Stimulated activated CD4-positive, alpha-beta T cell treated with anti-CD3 and anti-CD28 coated beads, Interleukin-15, amount 100 ng/mL, for 1 hour (primary cell): ENCODE measurements around the gene DPEP1.

Experiments used
- DNase-seq, 2 donors: peaks; one replicate each; pipeline ENCODE4 v3.0.0-alpha.2; 2020; ENCODE audit warnings: low read depth in 1 of 2, low spot score in 1 of 2

DPEP1 gene

GRCh38 chr16:89678258-89678657 is 64.8 kb downstream of the DPEP1 start:
- no peak for DNase-seq

GRCh38 chr16:89685916-89686315 is 72.5 kb downstream of the DPEP1 start:
- DNase-seq = no peak

DNA sequence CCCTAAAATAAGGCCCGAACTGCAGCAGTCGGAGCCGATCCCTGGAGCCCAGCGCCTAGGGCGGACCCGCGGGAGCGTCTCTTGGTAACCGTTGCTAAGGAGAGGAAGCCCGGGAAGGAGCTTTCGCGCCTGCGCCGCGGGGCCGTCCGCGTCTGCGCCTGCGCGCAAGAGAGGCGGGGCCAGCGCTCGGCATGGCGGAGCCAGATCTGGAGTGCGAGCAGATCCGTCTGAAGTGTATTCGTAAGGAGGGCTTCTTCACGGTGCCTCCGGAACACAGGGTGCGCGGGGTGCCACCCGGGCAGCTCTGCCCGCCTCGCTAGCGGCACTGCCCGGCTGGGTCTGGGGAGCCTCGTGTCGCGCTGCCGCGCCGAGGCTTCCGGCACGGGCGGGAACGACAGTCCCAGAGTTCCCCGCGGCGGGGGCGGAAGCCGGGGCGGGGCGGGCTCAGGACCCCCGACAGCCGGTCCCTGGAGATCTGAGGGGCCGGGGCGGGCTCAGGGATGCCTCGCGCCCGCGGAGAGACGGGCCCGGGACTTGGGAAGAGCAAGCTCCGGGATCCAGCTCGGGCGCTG is 73.2 kb downstream of the DPEP1 start, which contains the start of gene CDK10:
Gene CDK10 (plus strand): TSS at position 170 of the 572 bp plus-strand sequence. CDS start 22 bp downstream, at position 192.
- peak; percentile 87 for DNase-seq

GRCh38 chr16:89687092-89687940 is 73.9 kb downstream of the DPEP1 start:
- DNase-seq = no peak
